Measurements from ENCODE around the gene CDH7. TPM values are rescaled to one million over a fixed set of nuclear protein-coding genes. Genes with fewer than 3 reads are reported as not detected.

CDH7 gene, protein sequence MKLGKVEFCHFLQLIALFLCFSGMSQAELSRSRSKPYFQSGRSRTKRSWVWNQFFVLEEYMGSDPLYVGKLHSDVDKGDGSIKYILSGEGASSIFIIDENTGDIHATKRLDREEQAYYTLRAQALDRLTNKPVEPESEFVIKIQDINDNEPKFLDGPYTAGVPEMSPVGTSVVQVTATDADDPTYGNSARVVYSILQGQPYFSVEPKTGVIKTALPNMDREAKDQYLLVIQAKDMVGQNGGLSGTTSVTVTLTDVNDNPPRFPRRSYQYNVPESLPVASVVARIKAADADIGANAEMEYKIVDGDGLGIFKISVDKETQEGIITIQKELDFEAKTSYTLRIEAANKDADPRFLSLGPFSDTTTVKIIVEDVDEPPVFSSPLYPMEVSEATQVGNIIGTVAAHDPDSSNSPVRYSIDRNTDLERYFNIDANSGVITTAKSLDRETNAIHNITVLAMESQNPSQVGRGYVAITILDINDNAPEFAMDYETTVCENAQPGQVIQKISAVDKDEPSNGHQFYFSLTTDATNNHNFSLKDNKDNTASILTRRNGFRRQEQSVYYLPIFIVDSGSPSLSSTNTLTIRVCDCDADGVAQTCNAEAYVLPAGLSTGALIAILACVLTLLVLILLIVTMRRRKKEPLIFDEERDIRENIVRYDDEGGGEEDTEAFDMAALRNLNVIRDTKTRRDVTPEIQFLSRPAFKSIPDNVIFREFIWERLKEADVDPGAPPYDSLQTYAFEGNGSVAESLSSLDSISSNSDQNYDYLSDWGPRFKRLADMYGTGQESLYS
- polyA plus RNA-seq (2011; rRNA removed) = not detected in 2 replicates
- polyA minus RNA-seq (2011; rRNA and poly(A)+ RNA removed) = not detected in 2 replicates

DNA sequence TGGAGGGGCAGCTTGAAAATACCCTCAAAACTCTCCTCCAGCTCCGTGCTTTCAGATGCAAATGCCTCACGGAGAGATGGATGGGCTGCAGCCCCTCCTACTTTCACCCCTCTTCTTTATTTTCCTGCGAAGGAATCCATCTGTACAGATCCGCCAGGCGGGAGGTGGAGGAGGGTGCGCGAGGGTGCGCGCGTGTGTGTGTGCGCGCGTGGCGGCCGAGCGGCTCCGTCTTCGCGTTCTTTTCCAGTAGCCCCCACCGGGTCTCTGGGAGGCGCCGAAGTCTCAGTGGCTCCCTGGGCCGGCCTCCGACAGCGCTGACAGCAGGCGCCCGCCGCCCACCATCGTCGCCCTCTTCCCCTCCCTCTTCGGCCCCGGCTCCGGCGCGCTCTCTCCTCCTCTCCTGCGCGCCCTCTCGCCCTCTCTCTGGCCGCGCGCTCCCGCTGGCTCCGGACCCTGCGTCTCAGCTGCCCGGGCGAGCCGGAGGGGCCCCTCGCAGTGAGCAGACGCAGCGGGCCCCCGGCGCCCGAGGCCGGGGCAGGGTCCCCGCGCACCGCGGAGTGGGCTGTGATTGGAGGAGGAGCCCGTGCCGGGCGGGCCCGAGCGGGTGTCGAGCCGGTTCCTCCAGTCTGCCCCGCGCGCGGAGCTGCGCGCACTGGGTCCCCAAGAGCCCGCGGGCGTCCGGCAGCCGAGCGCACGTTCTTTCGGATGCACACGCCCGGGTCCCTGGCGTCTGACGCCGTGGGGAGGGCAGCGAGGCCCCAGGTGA lies at the start of gene CDH7:
CDH7 (plus strand) TSS at position 624 of the 766 bp plus-strand sequence. CDS start 11,831 bp downstream, outside the sequence.
- H3K27ac ChIP-seq (ENCODE audit: low read depth, low read length) = no peak within 1 kb of the TSS
- no peak within 1 kb of the TSS for H3K4me3 ChIP-seq (ENCODE audit: low read depth, low read length)
- no peak for DNase-seq (ENCODE audit: low read depth, low spot score)
- no peaks in the 10 kb centered on the region for H3K27me3 ChIP-seq (ENCODE audit: control insufficient read depth, insufficient read depth, low read length)
- ChIA-PET CTCF (no interaction called here), POLR2A (no interaction called here)
- peaks cover 20% of the 10 kb centered on the region for H3K9me3 ChIP-seq (ENCODE audit: control insufficient read depth, insufficient read depth, low read length)
- TF ChIP-seq, protein P1, sequence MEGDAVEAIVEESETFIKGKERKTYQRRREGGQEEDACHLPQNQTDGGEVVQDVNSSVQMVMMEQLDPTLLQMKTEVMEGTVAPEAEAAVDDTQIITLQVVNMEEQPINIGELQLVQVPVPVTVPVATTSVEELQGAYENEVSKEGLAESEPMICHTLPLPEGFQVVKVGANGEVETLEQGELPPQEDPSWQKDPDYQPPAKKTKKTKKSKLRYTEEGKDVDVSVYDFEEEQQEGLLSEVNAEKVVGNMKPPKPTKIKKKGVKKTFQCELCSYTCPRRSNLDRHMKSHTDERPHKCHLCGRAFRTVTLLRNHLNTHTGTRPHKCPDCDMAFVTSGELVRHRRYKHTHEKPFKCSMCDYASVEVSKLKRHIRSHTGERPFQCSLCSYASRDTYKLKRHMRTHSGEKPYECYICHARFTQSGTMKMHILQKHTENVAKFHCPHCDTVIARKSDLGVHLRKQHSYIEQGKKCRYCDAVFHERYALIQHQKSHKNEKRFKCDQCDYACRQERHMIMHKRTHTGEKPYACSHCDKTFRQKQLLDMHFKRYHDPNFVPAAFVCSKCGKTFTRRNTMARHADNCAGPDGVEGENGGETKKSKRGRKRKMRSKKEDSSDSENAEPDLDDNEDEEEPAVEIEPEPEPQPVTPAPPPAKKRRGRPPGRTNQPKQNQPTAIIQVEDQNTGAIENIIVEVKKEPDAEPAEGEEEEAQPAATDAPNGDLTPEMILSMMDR (IDR thresholded peaks at IDR 0.05; ENCODE audit: low read depth, low read length) = no peak

DNA sequence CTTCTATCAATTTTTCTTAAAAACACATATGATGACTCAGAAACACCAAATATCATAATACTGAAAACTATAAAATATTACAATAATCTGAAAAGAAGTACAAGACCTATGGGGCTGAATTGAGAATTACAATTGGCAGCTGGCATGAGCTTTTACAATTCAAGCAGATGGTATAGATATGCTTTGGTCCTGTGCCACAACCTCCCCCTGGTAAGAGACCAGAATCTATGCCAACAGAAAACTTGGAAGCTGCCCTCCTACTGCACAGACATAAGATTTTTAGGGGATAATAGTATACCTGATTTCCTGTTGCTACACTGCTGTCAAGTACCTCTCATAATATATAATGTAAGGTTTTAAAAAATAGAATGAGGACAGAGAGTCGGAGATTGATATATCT lies 46.8 kb upstream of the CDH7 start:
- no peak overlapping the region for H3K4me3 ChIP-seq (ENCODE audit: low read depth, low read length)
- no peaks in the 10 kb centered on the region for H3K27me3 ChIP-seq (ENCODE audit: control insufficient read depth, insufficient read depth, low read length)
- no peak for DNase-seq (ENCODE audit: low read depth, low spot score)
- peaks cover 9% of the 10 kb centered on the region for H3K9me3 ChIP-seq (ENCODE audit: control insufficient read depth, insufficient read depth, low read length)
- CTCF ChIA-PET = no interaction called here
- TF ChIP-seq, protein P1 (IDR thresholded peaks at IDR 0.05; ENCODE audit: low read depth, low read length) = no peak
- no peak overlapping the region for H3K27ac ChIP-seq (ENCODE audit: low read depth, low read length)
- POLR2A ChIA-PET = no interaction called here

DNA sequence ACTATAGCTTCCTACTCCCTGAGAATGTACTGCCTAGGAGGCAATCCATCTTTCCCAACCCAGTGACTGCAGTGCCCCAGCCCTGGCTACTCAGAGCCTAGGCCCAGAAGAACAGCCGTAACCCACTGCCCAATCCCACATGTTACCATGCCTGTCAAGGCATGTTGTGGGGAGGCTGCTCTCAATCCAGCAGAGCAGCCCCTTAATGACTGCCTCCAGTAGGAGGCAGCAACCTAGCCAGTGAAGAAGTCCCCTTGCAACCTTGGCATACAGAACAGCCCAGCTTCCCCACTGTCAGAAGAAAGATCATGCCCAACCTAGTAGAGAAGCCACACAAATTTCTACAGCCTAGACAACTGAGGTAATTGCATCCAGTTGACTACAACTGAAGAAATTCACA lies 44.2 kb upstream of the CDH7 start:
- no peak overlapping the region for H3K4me3 ChIP-seq (ENCODE audit: low read depth, low read length)
- no peak overlapping the region for H3K27ac ChIP-seq (ENCODE audit: low read depth, low read length)
- DNase-seq (ENCODE audit: low read depth, low spot score) = no peak
- ChIA-PET POLR2A (no interaction called here), CTCF (no interaction called here)
- H3K9me3 ChIP-seq (ENCODE audit: control insufficient read depth, insufficient read depth, low read length) = peaks cover 10% of the 10 kb centered on the region
- TF ChIP-seq, protein P1 (IDR thresholded peaks at IDR 0.05; ENCODE audit: low read depth, low read length) = no peak
- no peaks in the 10 kb centered on the region for H3K27me3 ChIP-seq (ENCODE audit: control insufficient read depth, insufficient read depth, low read length)

DNA sequence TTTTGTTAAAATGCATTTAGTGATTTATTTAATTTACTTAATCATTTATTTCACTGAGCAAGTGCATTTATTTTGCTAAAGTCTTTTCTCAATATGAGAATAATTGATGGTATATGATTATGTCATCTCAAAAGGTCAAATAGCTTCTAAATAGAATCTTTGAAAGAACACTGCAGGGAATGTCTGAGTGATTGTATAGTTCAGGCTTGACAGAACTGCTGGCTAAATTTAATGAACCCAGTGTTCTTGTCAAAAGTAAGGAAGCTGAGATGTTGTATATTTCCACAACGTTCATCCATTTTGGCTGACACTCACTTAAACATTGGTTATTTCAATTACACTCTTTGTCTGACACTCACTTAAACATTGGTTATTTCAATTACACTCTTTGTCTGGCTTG lies 39.3 kb upstream of the CDH7 start:
- ChIA-PET CTCF (no interaction called here), POLR2A (no interaction called here)
- TF ChIP-seq, protein P1 (IDR thresholded peaks at IDR 0.05; ENCODE audit: low read depth, low read length) = no peak
- H3K4me3 ChIP-seq (ENCODE audit: low read depth, low read length) = no peak overlapping the region
- no peak for DNase-seq (ENCODE audit: low read depth, low spot score)
- no peak overlapping the region for H3K27ac ChIP-seq (ENCODE audit: low read depth, low read length)
- peaks cover 7% of the 10 kb centered on the region for H3K9me3 ChIP-seq (ENCODE audit: control insufficient read depth, insufficient read depth, low read length)
- no peaks in the 10 kb centered on the region for H3K27me3 ChIP-seq (ENCODE audit: control insufficient read depth, insufficient read depth, low read length)

All from AG04450 (cell line).